Germinal center (tissue), 1 donor: Measurements from ENCODE around the gene SERPIND1.

Experiments used
- DNase-seq: peaks from one replicate; pipeline ENCODE4 v3.0.0; 2012; ENCODE audit warnings: mixed read lengths, low spot score

SERPIND1 gene

DNA sequence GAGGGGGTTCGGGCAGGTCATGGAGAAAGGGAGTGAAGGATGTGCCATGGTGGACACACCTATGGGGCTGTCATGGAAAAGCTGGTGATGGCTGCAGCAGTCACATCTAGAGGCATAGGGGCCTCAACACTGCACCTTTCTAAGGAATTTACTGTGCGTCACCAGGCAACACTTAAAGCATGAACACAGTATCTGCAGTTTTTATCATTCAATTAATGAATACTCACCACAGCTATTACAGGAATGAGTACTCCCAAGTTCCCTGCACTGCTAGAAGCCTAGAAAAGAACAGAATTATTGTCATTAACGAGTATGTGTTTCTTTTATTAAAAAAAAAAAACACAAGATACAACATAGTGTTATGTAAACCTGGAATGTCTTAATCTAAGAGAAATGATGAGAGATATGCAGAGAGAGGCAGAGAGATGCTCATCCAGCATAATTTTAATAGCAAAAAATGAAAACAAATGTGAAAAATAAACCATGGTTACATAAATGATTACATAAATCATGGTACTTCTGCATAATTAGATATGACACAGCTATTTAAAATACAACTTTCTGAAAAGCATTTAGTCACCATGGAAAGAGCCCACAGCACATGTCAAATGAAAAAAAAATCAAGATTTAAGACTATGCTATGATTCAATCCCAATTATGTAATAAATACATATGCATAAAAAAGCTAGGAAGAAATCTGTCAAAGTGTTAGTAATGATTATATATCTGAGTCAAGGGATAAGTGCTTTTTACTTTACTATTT is 19.2 kb downstream of the SERPIND1 start:
- DNase-seq, result no peak

DNA sequence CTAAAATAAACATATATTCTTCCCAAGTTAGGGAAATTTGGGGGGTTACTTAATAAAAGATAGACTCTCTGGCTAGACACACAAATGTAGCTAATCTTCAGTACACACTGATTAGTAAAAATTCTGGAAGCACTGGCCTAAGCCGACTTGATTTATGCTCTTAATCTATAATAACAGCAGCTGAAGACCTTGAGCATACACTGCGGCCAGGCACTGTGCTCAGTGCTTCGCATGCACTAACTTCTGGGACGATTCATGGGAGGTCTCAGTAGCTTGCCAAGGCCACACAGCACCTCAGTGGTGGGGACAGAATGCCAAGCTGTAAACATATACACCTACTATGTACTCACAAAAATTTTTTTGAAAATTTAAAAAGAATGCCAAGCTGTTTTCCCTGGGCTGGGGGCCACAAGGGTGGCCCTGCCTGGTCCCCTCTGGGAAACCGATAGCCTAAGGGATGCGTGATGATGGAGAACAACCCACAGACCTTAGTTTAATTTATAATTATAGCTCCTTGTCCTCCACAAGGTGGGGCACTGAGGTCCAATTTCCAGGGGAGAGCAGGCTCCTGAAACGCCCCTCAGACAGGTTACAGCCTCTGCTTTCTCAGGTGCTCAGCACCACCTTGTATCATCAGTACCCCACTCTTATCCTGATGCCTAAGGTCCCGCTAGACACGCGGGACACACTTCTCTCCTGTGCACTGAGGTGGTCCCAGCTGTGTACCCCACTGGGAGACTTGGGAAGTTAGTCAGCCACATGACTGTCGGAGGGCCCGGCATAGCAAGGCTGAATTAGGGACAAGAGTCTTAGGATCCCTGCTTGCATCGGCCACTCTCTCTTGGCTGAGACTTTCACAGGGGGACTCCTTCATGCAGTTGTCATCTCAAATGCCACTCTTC is 20.1 kb downstream of the SERPIND1 start:
- no peak for DNase-seq

DNA sequence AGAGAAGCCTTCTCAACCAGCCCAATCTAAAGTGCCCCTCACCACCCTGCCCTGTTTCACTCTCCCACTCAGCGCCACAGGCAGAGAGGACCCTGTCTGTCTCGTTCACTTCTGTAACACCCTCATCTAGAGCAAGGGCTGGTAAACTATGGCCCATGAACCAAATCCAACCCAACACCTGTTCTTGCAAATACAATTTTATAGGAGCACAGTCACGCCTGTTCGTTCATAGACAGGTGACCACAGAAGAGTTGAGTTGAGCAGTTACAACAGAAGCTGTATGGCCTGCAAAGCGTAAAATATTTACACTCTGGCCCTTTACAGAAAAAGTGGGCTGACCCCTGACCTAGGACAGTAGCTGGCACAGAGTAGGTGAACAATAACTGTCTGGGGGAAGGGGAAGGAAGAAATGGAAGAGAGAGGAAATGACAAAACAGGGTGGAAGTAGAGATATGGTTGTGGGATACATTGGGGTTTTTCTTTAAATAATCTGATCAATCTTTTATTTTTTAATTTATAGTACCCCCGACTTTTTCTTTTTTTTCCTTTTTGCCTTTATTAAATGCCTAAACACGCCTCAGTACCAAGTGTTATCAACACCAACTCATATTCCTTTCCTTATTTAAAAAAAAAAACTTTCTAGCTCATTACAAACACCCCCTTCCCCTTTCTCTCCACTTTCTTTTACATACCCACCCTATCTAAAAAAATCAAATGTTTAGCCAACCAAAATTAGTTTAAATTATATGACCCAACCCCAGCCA is 20.9 kb downstream of the SERPIND1 start:
- no peak for DNase-seq

DNA sequence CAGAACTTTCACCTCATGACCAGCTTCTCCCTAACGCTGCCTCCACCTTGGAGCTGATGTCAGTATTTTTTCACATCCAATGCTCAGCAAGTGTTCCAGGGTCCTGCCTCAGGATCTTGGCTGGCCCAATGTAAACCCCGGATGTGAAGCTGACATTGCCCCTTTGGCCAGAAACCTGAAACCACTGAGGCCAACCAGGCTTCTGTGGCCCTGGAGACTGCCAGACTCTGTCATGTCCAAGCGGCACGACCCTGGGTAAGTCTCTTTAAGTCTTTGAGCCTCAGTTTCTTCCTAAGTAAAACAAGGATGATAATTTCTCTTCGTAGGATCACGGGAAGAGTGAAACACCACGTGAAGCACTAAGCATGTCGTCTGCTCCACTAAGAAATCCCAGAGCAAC is 22.8 kb downstream of the SERPIND1 start:
- DNase-seq, result no peak

DNA sequence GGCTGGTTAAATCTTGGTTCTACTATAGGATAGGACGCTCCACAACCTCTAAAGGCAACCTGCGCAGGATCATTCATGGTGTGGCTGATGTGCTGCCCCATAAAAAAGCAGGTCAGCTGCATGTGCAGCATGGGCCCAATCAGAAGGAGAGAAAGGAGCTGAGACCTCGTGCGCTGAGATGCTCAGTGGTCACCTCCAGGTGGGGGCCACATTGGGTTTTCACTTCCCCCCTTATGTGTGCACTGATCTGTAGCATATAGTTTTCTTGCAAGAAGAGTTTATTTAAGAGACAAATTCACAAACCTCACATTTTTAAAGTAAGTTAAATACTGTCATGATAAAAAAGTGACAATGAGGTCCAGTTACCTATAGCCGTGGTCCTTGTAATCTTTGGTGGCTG is 24.3 kb downstream of the SERPIND1 start:
- DNase-seq, result no peak

GRCh38 chr22:20798974-20799373 is 25.1 kb downstream of the SERPIND1 start:
- DNase-seq, result no peak

DNA sequence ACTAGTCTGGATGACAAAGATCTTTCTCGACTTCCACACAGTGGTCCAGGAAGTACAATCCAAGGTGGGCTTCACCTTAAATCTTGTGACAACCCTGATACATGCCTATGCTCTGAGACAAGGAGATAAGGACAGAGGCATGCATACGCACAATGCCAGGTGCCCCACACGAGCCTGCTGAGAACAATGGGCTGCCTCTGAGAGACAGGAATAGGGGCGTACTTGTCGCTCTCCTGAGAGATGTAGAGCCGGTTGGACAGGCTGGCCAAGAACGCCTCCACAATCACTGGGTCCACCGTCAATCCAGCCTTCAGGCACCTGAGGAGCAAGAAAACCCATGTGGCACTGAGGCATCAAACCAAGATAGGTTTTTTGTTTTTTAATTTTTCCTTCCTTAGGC is 25.5 kb downstream of the SERPIND1 start:
- no peak for DNase-seq

- DNase-seq, result no peak
Measured at GRCh38 chr22:20802452-20802851, 28.5 kb downstream of the SERPIND1 start.

DNA sequence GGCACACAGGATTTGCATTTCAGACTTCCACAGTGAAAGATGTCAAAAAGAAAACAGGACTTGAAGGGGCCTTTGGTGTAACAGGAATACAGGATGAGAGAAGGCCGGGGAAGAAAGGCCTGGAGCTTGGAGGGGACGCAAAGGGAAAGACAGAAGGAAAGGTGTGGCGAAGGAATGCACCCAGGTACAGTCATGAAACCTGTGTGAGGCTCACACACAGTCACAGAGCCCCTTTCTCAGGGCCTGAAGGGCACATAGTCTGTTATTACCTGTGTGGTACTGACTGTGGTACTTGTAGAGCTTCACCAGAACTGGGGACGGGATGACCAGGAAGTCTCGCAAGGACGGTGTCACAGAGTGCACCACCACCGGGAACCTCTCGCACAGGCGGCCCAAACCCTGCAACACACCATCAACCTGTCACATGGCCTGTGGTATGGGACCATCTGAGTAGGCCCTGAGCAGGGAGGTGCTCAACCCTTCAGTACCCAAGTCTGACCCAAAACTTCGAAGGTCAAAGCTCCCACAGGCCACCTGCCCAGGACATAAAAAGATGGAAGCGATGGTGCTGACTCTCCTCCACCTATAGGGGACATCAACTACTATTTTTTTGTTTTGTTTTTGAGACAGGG is 29.1 kb downstream of the SERPIND1 start:
- no peak for DNase-seq

DNA sequence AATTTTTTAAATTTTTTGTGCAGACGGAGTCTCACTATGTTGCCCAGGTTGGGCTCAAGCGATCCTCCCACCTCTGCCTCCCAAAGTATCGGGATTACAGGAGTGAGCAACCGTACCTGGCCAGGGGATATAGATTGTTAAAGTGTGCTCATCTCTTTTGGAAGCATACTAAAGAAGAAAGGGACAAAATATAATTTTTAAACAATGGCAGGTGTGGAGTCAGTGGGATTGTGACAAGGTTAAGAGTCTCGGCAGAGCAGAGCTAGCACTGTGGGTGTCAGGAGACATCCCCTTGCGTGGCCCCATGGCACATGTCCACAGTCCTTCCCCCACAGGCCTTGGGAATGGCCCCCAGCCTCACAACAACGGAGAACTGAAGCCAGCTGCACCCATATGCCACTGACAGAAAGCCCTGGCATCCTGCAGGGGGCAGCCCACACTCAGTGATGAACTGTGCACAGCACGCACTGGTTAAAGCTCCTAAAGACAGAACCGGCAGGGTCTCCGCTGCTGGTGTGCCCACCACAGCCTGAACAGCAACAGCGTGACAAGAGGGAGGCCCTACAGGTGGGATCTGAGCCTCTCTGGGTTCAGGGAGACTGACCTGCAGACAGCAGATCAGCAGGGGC is 29.9 kb downstream of the SERPIND1 start:
- DNase-seq, result no peak

DNA sequence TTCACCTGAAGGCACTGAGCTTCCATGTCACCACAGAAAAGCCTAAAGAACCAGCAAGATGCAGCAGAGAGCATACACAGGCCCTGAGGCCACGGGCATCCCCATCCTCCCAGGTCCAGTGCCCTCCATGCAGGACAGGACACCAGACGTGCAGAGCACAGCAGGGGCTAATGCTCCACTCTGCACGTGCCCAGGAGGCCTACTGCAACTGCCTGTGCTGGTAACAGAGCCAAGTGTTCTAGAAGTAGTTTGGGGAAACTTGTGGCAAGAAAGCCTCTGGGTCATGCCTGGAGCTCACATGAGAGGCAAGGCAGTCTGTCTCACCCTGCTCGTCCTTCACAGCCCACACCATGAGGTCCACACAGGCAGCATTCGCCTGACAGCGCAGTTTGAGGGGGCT is 30.7 kb downstream of the SERPIND1 start:
- DNase-seq, result no peak

DNA sequence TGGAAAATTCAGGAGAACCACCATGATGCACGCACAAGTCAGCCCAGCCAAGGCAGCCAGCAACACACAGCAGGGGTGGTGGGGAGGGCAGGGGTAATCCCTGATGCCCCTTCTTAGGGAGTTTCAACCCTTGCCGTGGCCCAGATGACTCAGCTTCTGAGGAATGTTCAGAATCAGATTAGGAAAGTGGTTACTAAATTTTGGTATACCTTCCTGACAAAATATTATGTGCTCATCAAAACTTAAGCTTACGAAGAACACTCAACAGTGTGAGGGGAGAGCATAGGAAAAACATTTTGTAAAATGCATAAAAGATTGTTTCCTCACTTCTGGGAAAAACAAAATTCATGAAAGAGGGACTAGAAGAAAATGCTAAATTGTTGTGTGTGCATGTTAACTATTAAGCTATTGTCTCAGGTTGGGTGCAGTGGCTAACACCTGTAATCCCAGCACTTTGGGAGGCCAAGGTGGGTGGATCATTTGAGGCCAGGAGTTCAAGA is 32.1 kb downstream of the SERPIND1 start:
- DNase-seq, result no peak

GRCh38 chr22:20807315-20807752 is 33.4 kb downstream of the SERPIND1 start:
- no peak for DNase-seq

DNA sequence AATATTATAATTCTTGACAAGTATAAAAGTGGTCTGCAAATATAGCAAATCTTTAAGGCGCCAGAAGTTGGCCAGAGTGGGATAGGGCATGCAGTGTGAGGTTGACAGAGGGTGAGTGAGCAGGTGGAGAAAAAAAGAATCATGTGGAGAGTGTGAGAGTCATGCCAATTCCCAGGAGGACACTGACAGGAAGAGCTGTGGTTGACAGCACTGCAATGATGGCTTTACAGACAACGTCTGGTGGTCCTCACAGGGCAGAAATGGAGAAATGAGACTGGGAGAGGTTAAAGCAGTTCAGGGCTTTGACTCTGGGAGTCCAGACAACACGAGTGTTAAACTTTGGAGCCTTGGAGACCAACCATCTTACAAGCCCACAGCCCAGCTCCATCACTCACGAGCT is 34.9 kb downstream of the SERPIND1 start:
- DNase-seq, result no peak

- DNase-seq, result no peak
Measured at GRCh38 chr22:20809538-20810185, 35.7 kb downstream of the SERPIND1 start.

DNA sequence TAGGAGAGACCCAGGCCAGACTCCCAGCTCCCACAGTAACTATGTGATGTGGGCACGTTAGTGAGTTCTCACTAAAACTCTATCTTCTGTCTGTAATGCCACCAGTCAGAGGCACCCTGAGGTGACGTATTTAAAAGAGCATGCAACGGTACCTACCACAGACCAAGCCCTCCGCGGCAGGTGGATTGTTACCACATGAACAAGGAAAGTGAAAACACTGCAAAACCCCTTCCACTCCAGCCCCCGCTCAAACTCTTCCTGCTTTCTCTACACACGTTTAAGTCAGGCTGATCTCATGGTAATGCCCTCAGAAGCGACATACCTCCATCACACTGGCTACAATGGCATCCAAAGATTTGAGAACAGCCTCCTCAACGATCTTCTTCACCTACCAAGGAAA is 36.7 kb downstream of the SERPIND1 start:
- no peak for DNase-seq

DNA sequence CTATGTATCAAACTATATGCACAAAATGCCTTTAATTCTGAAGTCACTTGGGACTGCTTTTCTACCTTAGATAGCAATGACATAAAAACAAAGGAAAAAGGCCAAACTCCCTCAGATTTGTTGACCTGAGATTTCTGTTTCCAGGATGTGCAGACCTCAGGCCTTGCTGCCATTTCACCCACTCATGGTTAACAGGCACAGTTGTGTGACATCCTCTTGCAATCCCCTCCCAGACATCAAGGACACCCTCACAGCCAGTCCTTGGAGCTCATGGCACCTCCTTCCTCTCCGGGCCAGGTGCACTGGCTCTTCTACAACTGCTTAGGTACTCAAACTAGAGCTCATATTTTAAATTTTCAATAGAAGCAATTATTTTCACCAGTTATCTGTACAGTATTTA is 37.3 kb downstream of the SERPIND1 start:
- DNase-seq, result no peak

- DNase-seq, result no peak
Measured at GRCh38 chr22:20811971-20812660, 38.2 kb downstream of the SERPIND1 start.

GRCh38 chr22:20813056-20813455 is 39.1 kb downstream of the SERPIND1 start:
- no peak for DNase-seq

- no peak for DNase-seq
Measured at GRCh38 chr22:20814221-20814808, 40.4 kb downstream of the SERPIND1 start.
